Stomach (tissue), 9 donors: ENCODE measurements around the gene KCNC3. TPM values are rescaled to one million over a fixed set of nuclear protein-coding genes. Genes with fewer than 3 reads are reported as not detected.

ENCODE experiments used
- DNase-seq, 2 donors: peaks; one replicate each; pipeline versions ENCODE4 v3.0.0 to v3.0.0-alpha.2; 2013 to 2019
- H3K27ac ChIP-seq, 5 donors: fragments of 200-600 bp in 4 of 5; sonication (generic) in 4 of 5; one replicate each; pipeline ENCODE4 v1.5.1; 2013 to 2019; ENCODE audit warnings: mild to moderate bottlenecking in 1 of 5, moderate library complexity in 1 of 5
- H3K27me3 ChIP-seq, 3 donors: fragments of 200-600 bp; sonication (generic); one replicate each; pipeline ENCODE4 v1.5.1; 2017 to 2019; ENCODE audit warnings: mixed run types in 1 of 3
- H3K36me3 ChIP-seq, 4 donors: fragments of 200-600 bp; sonication (generic); 1 replicate in 3 of 4; 2 replicates in 1 of 4; pipeline ENCODE4 v1.5.1; 2016 to 2019
- H3K4me1 ChIP-seq, 4 donors: fragments of 200-600 bp; sonication (generic); one replicate each; pipeline ENCODE4 v1.5.1; 2016 to 2019
- H3K4me3 ChIP-seq, 4 donors: fragments of 200-600 bp; sonication (generic) in 3 of 4; one replicate each; pipeline ENCODE4 v1.5.1; 2016 to 2019; ENCODE audit warnings: mild to moderate bottlenecking in 1 of 4
- H3K9me3 ChIP-seq, 4 donors: fragments of 200-600 bp; sonication (generic); one replicate each; pipeline ENCODE4 v1.5.1; 2016 to 2019
- EP300 ChIP-seq: sonication (generic); formaldehyde crosslinking; IDR thresholded peaks from one replicate; pipeline ENCODE4 v1.6.1; 2017; ENCODE audit warnings: antibody characterized with exemption
- POLR2A ChIP-seq, 4 donors: fragments of 450-650 bp; IDR thresholded peaks; one replicate each; pipeline ENCODE4 v1.6.1; 2016; ENCODE audit warnings: antibody characterized with exemption in 4 of 4, control low read depth in 2 of 4, mild to moderate bottlenecking in 1 of 4, moderate library complexity in 1 of 4
- POLR2AphosphoS5 ChIP-seq, 3 donors: sonication (generic); formaldehyde crosslinking; IDR thresholded peaks; one replicate each; pipeline ENCODE4 v1.6.1; 2016; ENCODE audit warnings: antibody characterized with exemption in 3 of 3
- WGBS, 5 donors: extraction: QIAGEN DNeasy Blood & Tissue Kit in 3 of 5; methylation state at CpG; one replicate each; pipeline versions ENCODE4 v1.1.5 to v1.1.7; 2013 to 2018; 5-methylcytosine and 5-hydroxymethylcytosine counted together
- intact Hi-C: fragments of 100-400 bp; cut with DNase I; formaldehyde crosslinking; loops from one replicate; pipeline ENCODE4 v1.15.1; 2023; ENCODE audit warnings: low total_unique reads
- polyA plus RNA-seq, 3 donors: library from polyadenylated mRNA; stranded (reverse); fragments of 200-250 nt; gene quantifications; one replicate each; pipeline ENCODE4 v1.2.3, GENCODE V29; 2013
- total RNA-seq, 5 donors: library from RNA; depleted of rRNA; stranded (reverse); fragments of >200 nt; gene quantifications; one replicate each; pipeline versions ENCODE4 v1.1.0 to v1.2.3, GENCODE V29; 2014 to 2016
- TF ChIP-seq, protein P1 (sequence below), 7 experiments: fragments of 450-650 bp in 4 of 7; fragments of 200-600 bp in 3 of 7; sonication (generic) in 3 of 7; IDR thresholded peaks; one replicate each; pipeline ENCODE4 v1.5.1; 2016 to 2019; ENCODE audit warnings: antibody characterized with exemption in 7 of 7, control low read depth in 2 of 7, mild to moderate bottlenecking in 1 of 7
- donor health status: healthy with polysubstance abuse.
- donor health status: Bipolar disorder and iron deficiency.
- donor health status: healthy.

Gene KCNC3
- total and polyA plus RNA-seq, 8 donors, result 0.25 to 2.3 (median 0.41) TPM; not detected in 2

DNA sequence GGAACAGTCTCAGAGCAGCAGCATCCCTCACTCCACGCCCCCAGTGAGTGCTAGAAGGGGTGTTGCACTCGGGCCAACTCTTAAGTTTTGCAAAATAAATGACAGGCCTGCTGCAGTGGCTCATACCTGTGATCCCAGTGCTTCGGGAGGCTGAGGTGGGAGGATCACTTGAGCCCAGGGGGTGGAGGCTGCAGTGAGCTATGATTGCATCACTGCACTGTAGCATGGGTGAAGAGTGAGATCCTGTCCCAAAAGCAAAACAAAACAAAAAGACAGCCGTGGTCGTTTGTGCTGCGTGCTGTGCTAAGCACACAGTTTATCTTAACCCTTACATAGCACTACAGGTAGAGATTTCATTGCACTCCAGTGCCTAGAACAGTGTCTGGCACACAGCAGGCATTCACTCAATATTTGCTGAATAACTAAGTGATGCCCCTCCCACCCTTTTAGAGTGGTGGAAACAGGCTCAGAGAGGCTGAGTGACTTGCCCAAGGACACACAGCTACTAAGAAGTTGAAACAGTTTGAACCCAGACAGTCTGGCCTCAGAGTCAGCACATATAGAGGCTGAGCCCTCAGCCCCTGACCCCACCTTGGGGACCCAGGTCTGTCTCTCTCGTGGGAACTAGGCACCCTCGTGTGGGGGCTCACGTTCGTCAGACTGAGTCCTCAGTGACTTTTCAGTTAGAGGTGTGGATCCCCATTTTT is 18.3 kb downstream of the KCNC3 start:
- intact Hi-C loops, result no loop called here

DNA sequence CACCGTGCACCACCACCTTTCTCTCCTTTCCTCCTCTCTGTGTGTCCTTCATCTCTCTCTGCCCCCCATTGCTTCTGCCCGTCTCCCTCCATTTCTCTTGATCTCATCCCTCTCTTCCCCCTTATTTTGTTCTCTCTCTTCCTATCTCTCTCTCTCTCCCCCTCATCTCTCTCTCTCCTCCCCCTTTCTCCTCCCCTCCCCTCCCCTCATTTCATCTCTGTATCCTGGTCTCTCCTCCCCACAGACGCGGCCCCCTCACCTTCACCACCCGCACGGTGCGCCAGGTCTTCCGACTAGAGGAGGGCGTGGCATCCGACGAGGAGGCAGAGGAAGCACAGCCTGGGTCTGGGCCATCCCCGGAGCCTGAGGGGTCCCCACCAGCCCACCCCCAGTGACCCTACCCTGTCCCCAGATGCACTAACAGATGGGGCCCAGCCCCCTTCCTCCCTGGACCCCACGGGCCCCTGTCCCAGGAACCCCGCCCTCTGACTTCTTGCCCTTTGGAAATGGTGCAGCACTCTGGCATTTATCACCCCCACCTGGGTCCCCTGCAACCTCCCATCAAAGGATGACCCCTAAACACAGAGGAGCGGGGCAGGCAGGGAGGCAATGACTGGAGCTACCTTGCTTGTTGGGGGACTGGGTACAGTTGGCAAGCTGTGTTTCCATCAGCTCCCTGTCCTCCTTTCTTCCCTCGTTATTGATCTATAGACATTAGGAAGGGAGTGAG is 19.6 kb downstream of the KCNC3 start:
- 67 to 74% (median 72%) methylated on average over 13 to 16 of the region's 16 CpGs for WGBS, 5 donors
- TF ChIP-seq POLR2A (IDR thresholded peaks at IDR 0.05), result no peak
- TF ChIP-seq, protein P1, sequence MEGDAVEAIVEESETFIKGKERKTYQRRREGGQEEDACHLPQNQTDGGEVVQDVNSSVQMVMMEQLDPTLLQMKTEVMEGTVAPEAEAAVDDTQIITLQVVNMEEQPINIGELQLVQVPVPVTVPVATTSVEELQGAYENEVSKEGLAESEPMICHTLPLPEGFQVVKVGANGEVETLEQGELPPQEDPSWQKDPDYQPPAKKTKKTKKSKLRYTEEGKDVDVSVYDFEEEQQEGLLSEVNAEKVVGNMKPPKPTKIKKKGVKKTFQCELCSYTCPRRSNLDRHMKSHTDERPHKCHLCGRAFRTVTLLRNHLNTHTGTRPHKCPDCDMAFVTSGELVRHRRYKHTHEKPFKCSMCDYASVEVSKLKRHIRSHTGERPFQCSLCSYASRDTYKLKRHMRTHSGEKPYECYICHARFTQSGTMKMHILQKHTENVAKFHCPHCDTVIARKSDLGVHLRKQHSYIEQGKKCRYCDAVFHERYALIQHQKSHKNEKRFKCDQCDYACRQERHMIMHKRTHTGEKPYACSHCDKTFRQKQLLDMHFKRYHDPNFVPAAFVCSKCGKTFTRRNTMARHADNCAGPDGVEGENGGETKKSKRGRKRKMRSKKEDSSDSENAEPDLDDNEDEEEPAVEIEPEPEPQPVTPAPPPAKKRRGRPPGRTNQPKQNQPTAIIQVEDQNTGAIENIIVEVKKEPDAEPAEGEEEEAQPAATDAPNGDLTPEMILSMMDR (IDR thresholded peaks at IDR 0.05), result no peak
- no peak for TF ChIP-seq EP300
- TF ChIP-seq POLR2AphosphoS5 (IDR thresholded peaks at IDR 0.05), result no peak

More for the DNA sequence above, 18.3 kb downstream of the KCNC3 start:
- H3K27me3 ChIP-seq, result peaks cover 18 to 74% (median 59%) of the 10 kb centered on the region in 3 donors
- H3K4me1 ChIP-seq, result peaks cover 0 to 14% (median 5%) of the 10 kb centered on the region in 4 donors
- no peaks in the 10 kb centered on the region for H3K9me3 ChIP-seq
- H3K27ac ChIP-seq, result no peak overlapping the region
- no peak for DNase-seq
- H3K36me3 ChIP-seq, result peaks cover 0 to 36% (median 26%) of the 10 kb centered on the region in 4 donors
- WGBS, 5 donors, result 39 to 48% (median 46%) methylated on average over 10 of the region's 10 CpGs
- H3K4me3 ChIP-seq, result no peak overlapping the region
- TF ChIP-seq POLR2AphosphoS5 (IDR thresholded peaks at IDR 0.05) (no peak), POLR2A (IDR thresholded peaks at IDR 0.05) (no peak), EP300 (no peak)
- TF ChIP-seq, protein P1 (IDR thresholded peaks at IDR 0.05), result no peak

DNA sequence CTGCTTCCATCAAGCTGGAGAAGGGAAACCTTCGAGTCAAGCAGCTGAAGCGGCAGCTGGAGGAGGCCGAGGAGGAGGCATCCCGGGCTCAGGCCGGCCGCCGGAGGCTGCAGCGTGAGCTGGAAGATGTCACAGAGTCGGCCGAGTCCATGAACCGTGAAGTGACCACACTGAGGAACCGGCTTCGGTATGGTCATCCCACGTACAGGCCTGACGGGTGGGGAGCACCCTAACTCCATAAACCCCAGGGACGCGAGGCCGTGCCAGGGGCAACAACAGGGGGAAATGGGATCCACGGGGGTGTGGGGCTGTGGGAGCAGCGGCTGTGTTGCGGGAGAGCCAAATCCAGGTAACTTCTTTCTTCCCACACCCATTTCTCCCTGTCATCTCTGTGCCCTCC is 20.2 kb downstream of the KCNC3 start:
- peaks cover 0 to 46% (median 38%) of the 10 kb centered on the region in 4 donors for H3K36me3 ChIP-seq
- H3K27me3 ChIP-seq, result peaks cover 8 to 62% (median 39%) of the 10 kb centered on the region in 3 donors
- no peak overlapping the region for H3K27ac ChIP-seq
- TF ChIP-seq POLR2A (IDR thresholded peaks at IDR 0.05) (no peak), EP300 (no peak), POLR2AphosphoS5 (IDR thresholded peaks at IDR 0.05) (no peak)
- TF ChIP-seq, protein P1 (IDR thresholded peaks at IDR 0.05), result no peak
- H3K4me1 ChIP-seq, result peaks cover 0 to 11% (median 5%) of the 10 kb centered on the region in 4 donors
- H3K9me3 ChIP-seq, result no peaks in the 10 kb centered on the region
- intact Hi-C loops, result no loop called here
- no peak overlapping the region for H3K4me3 ChIP-seq
- no peak for DNase-seq
- WGBS, 5 donors, result 88 to 93% (median 89%) methylated on average over 19 to 21 of the region's 21 CpGs

More for the DNA sequence above, 19.6 kb downstream of the KCNC3 start:
- Histone ChIP-seq H3K4me3 (no peak overlapping the region), H3K36me3 (peaks cover 0 to 40% (median 34%) of the 10 kb centered on the region in 4 donors), H3K4me1 (peaks cover 0 to 11% (median 5%) of the 10 kb centered on the region in 4 donors), H3K27me3 (peaks cover 8 to 67% (median 45%) of the 10 kb centered on the region in 3 donors), H3K9me3 (no peaks in the 10 kb centered on the region), H3K27ac (no peak overlapping the region)
- no peak for DNase-seq
- intact Hi-C loops, result no loop called here

DNA sequence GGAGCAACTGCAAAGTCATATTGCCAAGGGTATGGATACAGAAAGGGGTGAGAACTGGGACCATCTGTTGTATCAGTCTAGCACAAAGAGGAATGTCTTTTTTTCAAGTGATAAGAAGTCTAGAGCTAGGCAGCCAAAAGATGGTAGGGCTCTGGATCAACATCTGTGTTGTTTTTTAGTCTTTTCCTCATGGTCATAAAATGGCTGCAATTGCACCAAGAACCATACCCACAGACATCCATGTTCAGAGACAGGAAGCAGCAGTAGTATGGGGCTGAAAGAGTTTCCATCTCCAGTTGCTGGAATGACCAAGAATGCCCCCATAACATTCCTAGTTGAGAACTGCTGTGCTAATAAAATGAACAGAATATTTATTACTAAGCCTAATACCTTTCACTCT is 25.6 kb downstream of the KCNC3 start:
- intact Hi-C loops, result no loop called here
- Histone ChIP-seq H3K36me3 (peaks cover 0 to 55% (median 54%) of the 10 kb centered on the region in 4 donors), H3K27ac (no peak overlapping the region), H3K9me3 (no peaks in the 10 kb centered on the region), H3K4me3 (no peak overlapping the region), H3K4me1 (no peaks in the 10 kb centered on the region), H3K27me3 (peaks cover 0 to 8% (median 0%) of the 10 kb centered on the region in 3 donors)
- TF ChIP-seq POLR2A (IDR thresholded peaks at IDR 0.05) (no peak), EP300 (no peak), POLR2AphosphoS5 (IDR thresholded peaks at IDR 0.05) (no peak)
- TF ChIP-seq, protein P1 (IDR thresholded peaks at IDR 0.05), result no peak
- no peak for DNase-seq
